ENCODE measurements around the gene CT47C1. TPM values are rescaled to one million over a fixed set of nuclear protein-coding genes. Genes with fewer than 3 reads are reported as not detected.

CT47C1 gene
- total and polyA plus RNA-seq, 10 of the 15 experiments (the other 5 are each of a cell fraction or from before 2014, with no cell fraction given) = not detected

DNA sequence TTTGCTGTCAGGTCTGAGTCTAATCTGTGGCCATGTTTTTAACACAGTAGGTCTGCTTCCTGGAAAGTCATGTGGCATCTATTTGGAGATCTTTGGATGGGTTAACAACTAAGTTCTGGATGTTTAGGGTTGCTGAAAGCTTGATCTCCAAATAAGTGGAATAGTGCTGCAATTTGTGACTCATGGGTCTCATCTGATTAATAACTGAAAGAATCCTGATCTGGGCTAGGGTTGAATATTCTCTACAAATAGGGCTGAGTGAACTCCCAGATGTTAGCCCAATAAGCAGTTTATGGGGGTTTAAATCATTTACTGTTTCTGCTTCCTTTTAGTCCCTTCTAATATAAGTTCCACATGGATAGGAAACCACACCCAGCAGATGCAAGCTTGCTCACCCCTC is 23.1 kb downstream of the CT47C1 start (continued):
- TF ChIP-seq, protein P1, sequence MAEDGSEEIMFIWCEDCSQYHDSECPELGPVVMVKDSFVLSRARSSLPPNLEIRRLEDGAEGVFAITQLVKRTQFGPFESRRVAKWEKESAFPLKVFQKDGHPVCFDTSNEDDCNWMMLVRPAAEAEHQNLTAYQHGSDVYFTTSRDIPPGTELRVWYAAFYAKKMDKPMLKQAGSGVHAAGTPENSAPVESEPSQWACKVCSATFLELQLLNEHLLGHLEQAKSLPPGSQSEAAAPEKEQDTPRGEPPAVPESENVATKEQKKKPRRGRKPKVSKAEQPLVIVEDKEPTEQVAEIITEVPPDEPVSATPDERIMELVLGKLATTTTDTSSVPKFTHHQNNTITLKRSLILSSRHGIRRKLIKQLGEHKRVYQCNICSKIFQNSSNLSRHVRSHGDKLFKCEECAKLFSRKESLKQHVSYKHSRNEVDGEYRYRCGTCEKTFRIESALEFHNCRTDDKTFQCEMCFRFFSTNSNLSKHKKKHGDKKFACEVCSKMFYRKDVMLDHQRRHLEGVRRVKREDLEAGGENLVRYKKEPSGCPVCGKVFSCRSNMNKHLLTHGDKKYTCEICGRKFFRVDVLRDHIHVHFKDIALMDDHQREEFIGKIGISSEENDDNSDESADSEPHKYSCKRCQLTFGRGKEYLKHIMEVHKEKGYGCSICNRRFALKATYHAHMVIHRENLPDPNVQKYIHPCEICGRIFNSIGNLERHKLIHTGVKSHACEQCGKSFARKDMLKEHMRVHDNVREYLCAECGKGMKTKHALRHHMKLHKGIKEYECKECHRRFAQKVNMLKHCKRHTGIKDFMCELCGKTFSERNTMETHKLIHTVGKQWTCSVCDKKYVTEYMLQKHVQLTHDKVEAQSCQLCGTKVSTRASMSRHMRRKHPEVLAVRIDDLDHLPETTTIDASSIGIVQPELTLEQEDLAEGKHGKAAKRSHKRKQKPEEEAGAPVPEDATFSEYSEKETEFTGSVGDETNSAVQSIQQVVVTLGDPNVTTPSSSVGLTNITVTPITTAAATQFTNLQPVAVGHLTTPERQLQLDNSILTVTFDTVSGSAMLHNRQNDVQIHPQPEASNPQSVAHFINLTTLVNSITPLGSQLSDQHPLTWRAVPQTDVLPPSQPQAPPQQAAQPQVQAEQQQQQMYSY (CRISPR knock-in tag; IDR thresholded peaks at IDR 0.05) = no peak
- no peak for TF ChIP-seq ATF7 (IDR thresholded peaks at IDR 0.05; ENCODE audit: low read depth)
- no peak for TF ChIP-seq SRF (IDR thresholded peaks at IDR 0.05; ENCODE audit: low read depth in 2 of 2, low read length in 2 of 2)
- TF ChIP-seq IRF4 (IDR thresholded peaks at IDR 0.05; ENCODE audit: low read depth, low read length) = no peak
- TF ChIP-seq IKZF2 (IDR thresholded peaks at IDR 0.05) = no peak

DNA sequence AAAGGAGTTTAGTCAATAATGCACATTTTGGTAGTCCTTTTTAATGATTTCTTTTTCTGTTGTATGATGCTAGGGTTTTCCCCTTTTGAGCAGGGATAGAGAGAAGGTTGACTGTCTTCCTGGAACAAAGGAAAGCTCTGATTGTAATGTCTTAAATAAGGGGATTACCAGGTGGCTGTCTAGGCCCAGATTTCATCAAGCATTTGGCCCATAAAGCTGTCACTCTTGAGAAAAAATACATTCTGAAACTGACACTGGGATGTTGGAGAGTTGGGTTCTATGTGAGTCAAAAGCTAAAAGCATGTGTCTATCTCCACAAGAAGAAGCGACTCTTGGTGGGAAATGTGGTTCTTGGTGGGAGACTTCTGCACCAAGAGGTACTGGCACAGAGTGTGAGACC is 28.4 kb downstream of the CT47C1 start:
- Histone ChIP-seq H3K9me3 (replicated peaks; ENCODE audit: control insufficient read depth, insufficient read depth, low read length) (no peaks in the 10 kb centered on the region; the same call in 2 of the 3 replicates), H3K4me2 (ENCODE audit: control insufficient read depth, insufficient read depth) (no peak overlapping the region), H3K4me3 (no peak overlapping the region), H4K20me1 (ENCODE audit: control insufficient read depth, insufficient read depth) (no peaks in the 10 kb centered on the region), H3K36me3 (ENCODE audit: control insufficient read depth in 2 of 2, insufficient read depth in 2 of 2, low read length in 1 of 2) (no peaks in the 10 kb centered on the region), H3K4me1 (ENCODE audit: control insufficient read depth, insufficient read depth, low read length) (no peaks in the 10 kb centered on the region), H3K79me2 (ENCODE audit: control insufficient read depth, insufficient read depth, low read length) (no peaks in the 10 kb centered on the region), H3K27ac (ENCODE audit: control insufficient read depth, insufficient read depth) (no peak overlapping the region), H3K27me3 (replicated peaks in 1 of 2; ENCODE audit: control insufficient read depth in 2 of 2, insufficient read depth in 2 of 2, low read length in 1 of 2) (peaks cover 0 to 3% of the 10 kb centered on the region in 2 experiments; a peak in 2 of 4 replicates), H3K9ac (ENCODE audit: control insufficient read depth, insufficient read depth, low read length) (no peak overlapping the region), H2AFZ (ENCODE audit: control insufficient read depth, low read depth, low read length) (no peak overlapping the region)
- ChIA-PET RAD21 (ENCODE audit: unreplicated experiment) (no interaction called here), SMC1A (ENCODE audit: uncharacterized antibody, unreplicated experiment) (interaction anchor here (0.6 to 1.3 kb wide), 3 partner anchors 18 to 226 kb away, joined by 3 to 4 read pairs (median 3); no protein-coding TSS in a partner anchor), POLR2A (no interaction called here), CTCF (interaction anchor here (0.9 kb wide), 1 partner anchor 164 kb away, joined by 3 read pairs; no protein-coding TSS in a partner anchor)
- 0% methylated on average over 1 of the region's 1 CpG for WGBS (ENCODE audit: insufficient coverage, insufficient replicate concordance, low lambda C conversion rate, missing lambda C conversion rate)
- ATAC-seq (no peak), DNase-seq (ENCODE audit: low read depth, low spot score) (no peak), FAIRE-seq (no peak)
- intact Hi-C loops (cut with micrococcal nuclease; ENCODE audit: unreplicated experiment) (no loop called here), in situ Hi-C loops (cut with MboI) (no loop called here)
- TF ChIP-seq EGR1 (IDR thresholded peaks at IDR 0.05; ENCODE audit: borderline replicate concordance in 1 of 2, low read depth in 2 of 2, low read length in 2 of 2) = no peak
- TF ChIP-seq CEBPB (IDR thresholded peaks at IDR 0.05; ENCODE audit: borderline replicate concordance in 1 of 2, low read depth in 2 of 2, low read length in 2 of 2) = no peak
- no peak for TF ChIP-seq HDAC2 (IDR thresholded peaks at IDR 0.05)
- no peak for TF ChIP-seq NR2F1 (conservative IDR thresholded peaks at IDR 0.05)
- no peak for TF ChIP-seq TCF12 (IDR thresholded peaks at IDR 0.05; ENCODE audit: low read depth, low read length)
- TF ChIP-seq, protein P2, sequence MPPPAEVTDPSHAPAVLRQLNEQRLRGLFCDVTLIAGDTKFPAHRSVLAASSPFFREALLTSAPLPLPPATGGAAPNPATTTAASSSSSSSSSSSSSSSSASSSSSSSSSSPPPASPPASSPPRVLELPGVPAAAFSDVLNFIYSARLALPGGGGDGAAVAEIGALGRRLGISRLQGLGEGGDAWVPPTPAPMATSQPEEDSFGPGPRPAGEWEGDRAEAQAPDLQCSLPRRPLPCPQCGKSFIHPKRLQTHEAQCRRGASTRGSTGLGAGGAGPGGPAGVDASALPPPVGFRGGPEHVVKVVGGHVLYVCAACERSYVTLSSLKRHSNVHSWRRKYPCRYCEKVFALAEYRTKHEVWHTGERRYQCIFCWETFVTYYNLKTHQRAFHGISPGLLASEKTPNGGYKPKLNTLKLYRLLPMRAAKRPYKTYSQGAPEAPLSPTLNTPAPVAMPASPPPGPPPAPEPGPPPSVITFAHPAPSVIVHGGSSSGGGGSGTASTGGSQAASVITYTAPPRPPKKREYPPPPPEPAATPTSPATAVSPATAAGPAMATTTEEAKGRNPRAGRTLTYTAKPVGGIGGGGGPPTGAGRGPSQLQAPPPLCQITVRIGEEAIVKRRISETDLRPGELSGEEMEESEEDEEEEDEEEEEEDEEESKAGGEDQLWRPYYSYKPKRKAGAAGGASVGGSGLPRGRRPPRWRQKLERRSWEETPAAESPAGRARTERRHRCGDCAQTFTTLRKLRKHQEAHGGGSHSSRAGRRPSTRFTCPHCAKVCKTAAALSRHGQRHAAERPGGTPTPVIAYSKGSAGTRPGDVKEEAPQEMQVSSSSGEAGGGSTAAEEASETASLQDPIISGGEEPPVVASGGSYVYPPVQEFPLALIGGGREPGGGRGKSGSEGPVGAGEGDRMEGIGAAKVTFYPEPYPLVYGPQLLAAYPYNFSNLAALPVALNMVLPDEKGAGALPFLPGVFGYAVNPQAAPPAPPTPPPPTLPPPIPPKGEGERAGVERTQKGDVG (CRISPR knock-in tag; IDR thresholded peaks at IDR 0.05) = no peak
- no peak for TF ChIP-seq MEF2A (IDR thresholded peaks at IDR 0.05; ENCODE audit: insufficient read depth, low read depth, low read length)
- BruUV-seq (replicated peaks) = no TSS peak
